Suprapubic skin (tissue), 4 donors: ENCODE results near the gene ANKUB1. TPM values are rescaled to one million over a fixed set of nuclear protein-coding genes. Genes with fewer than 3 reads are reported as not detected.

Experiments used
- DNase-seq, 2 donors: peaks; one replicate each; pipeline ENCODE4 v3.0.0-alpha.2; 2019; ENCODE audit warnings: low spot score in 2 of 2
- H3K27ac ChIP-seq: fragments of 200-600 bp; sonication (generic); one replicate; pipeline ENCODE4 v1.5.1; 2019
- H3K27me3 ChIP-seq: fragments of 200-600 bp; sonication (generic); one replicate; pipeline ENCODE4 v1.5.1; 2019
- H3K36me3 ChIP-seq: fragments of 200-600 bp; sonication (generic); one replicate; pipeline ENCODE4 v1.5.1; 2019
- H3K4me1 ChIP-seq: fragments of 200-600 bp; sonication (generic); one replicate; pipeline ENCODE4 v1.5.1; 2019
- H3K4me3 ChIP-seq: fragments of 200-600 bp; sonication (generic); one replicate; pipeline ENCODE4 v1.5.1; 2019; ENCODE audit warnings: mild to moderate bottlenecking
- H3K9me3 ChIP-seq: fragments of 200-600 bp; sonication (generic); one replicate; pipeline ENCODE4 v1.5.1; 2019
- CTCF ChIP-seq, 2 donors: fragments of 200-600 bp in 1 of 2; fragments of 450-650 bp in 1 of 2; sonication (generic) in 1 of 2; IDR thresholded peaks; one replicate each; pipeline ENCODE4 v1.5.1; 2016 to 2019; ENCODE audit warnings: antibody characterized with exemption in 2 of 2, mild to moderate bottlenecking in 1 of 2, moderate library complexity in 1 of 2
- EP300 ChIP-seq: sonication (generic); formaldehyde crosslinking; IDR thresholded peaks from one replicate; pipeline ENCODE4 v1.6.1; 2017; ENCODE audit warnings: antibody characterized with exemption
- POLR2A ChIP-seq, 2 donors: fragments of 450-650 bp; IDR thresholded peaks; one replicate each; pipeline ENCODE4 v1.6.1; 2017; ENCODE audit warnings: antibody characterized with exemption in 2 of 2, mild to moderate bottlenecking in 2 of 2, moderate library complexity in 2 of 2
- POLR2AphosphoS5 ChIP-seq, 3 donors: sonication (generic); formaldehyde crosslinking; IDR thresholded peaks; one replicate each; pipeline ENCODE4 v1.6.1; 2017; ENCODE audit warnings: antibody characterized with exemption in 3 of 3
- WGBS: methylation state at CpG from one replicate; pipeline ENCODE4 v1.1.5; 2018; 5-methylcytosine and 5-hydroxymethylcytosine counted together
- total RNA-seq, 4 donors: library from RNA; depleted of rRNA; stranded (reverse); fragments of >200 nt; gene quantifications; one replicate each; pipeline ENCODE4 v1.1.0, GENCODE V29; 2016

ANKUB1 gene
- total RNA-seq, 4 donors from 2014 or later = not detected

- H3K4me1 ChIP-seq = peaks cover 56% of the 10 kb centered on the region
- peak in 2 of 3 donors; percentile 19 to 84 for TF ChIP-seq POLR2AphosphoS5 (IDR thresholded peaks at IDR 0.05)
- peak; percentile 63 to 81 for TF ChIP-seq POLR2A (IDR thresholded peaks at IDR 0.05)
- TF ChIP-seq EP300 = no peak
- TF ChIP-seq CTCF (IDR thresholded peaks at IDR 0.05) = no peak
- DNase-seq = peak; percentile 98 to 99
- H3K27me3 ChIP-seq = no peaks in the 10 kb centered on the region
- H3K36me3 ChIP-seq = no peaks in the 10 kb centered on the region
- H3K4me3 ChIP-seq = peak within 1 kb of the TSS; percentile 85
- no peaks in the 10 kb centered on the region for H3K9me3 ChIP-seq
- H3K27ac ChIP-seq = peak within 1 kb of the TSS; percentile 100
- WGBS = 0% methylated on average over 7 of the region's 56 CpGs
Observed at GRCh38 chr3:149812606-149813366, 20.4 kb upstream of the ANKUB1 start, which contains the start of gene RNF13. TSS of gene RNF13 (plus strand) at chr3:149813215. CDS start at chr3:149846027, 32,812 bp downstream.

- no peaks in the 10 kb centered on the region for H3K36me3 ChIP-seq
- H3K27me3 ChIP-seq = no peaks in the 10 kb centered on the region
- 13% methylated on average over 13 of the region's 13 CpGs for WGBS
- H3K9me3 ChIP-seq = no peaks in the 10 kb centered on the region
- H3K27ac ChIP-seq = peak overlapping the region; percentile 100
- no peak for DNase-seq
- peak overlapping the region; percentile 85 for H3K4me3 ChIP-seq
- H3K4me1 ChIP-seq = peaks cover 50% of the 10 kb centered on the region
- TF ChIP-seq EP300 (no peak), POLR2A (IDR thresholded peaks at IDR 0.05) (no peak), POLR2AphosphoS5 (IDR thresholded peaks at IDR 0.05) (peak in 1 of 3 donors; percentile 20), CTCF (IDR thresholded peaks at IDR 0.05) (no peak)
Observed at GRCh38 chr3:149812165-149812605, 19.8 kb upstream of the ANKUB1 start.

GRCh38 chr3:149810846-149811245, 18.5 kb upstream of the ANKUB1 start:
- no peak for DNase-seq
- 70% methylated on average over 2 of the region's 2 CpGs for WGBS
- H3K27me3 ChIP-seq = no peaks in the 10 kb centered on the region
- no peaks in the 10 kb centered on the region for H3K36me3 ChIP-seq
- H3K9me3 ChIP-seq = no peaks in the 10 kb centered on the region
- H3K27ac ChIP-seq = no peak overlapping the region
- H3K4me1 ChIP-seq = peaks cover 36% of the 10 kb centered on the region
- TF ChIP-seq EP300 = no peak
- no peak for TF ChIP-seq POLR2AphosphoS5 (IDR thresholded peaks at IDR 0.05)
- no peak for TF ChIP-seq POLR2A (IDR thresholded peaks at IDR 0.05)
- TF ChIP-seq CTCF (IDR thresholded peaks at IDR 0.05) = no peak
- no peak overlapping the region for H3K4me3 ChIP-seq

GRCh38 chr3:149809699-149810098, 17.3 kb upstream of the ANKUB1 start:
- Histone ChIP-seq H3K9me3 (no peaks in the 10 kb centered on the region), H3K4me3 (no peak overlapping the region), H3K27ac (no peak overlapping the region), H3K36me3 (no peaks in the 10 kb centered on the region), H3K27me3 (no peaks in the 10 kb centered on the region), H3K4me1 (peaks cover 25% of the 10 kb centered on the region)
- no peak for DNase-seq
- TF ChIP-seq POLR2AphosphoS5 (IDR thresholded peaks at IDR 0.05) (no peak), CTCF (IDR thresholded peaks at IDR 0.05) (no peak)

- Histone ChIP-seq H3K27ac (no peak overlapping the region), H3K4me1 (peaks cover 14% of the 10 kb centered on the region), H3K4me3 (no peak overlapping the region), H3K36me3 (no peaks in the 10 kb centered on the region), H3K9me3 (no peaks in the 10 kb centered on the region), H3K27me3 (no peaks in the 10 kb centered on the region)
- TF ChIP-seq CTCF (IDR thresholded peaks at IDR 0.05) (peak; percentile 50 to 70), POLR2AphosphoS5 (IDR thresholded peaks at IDR 0.05) (no peak)
- WGBS = 31% methylated on average over 4 of the region's 4 CpGs
- peak in 1 of 2 donors; percentile 83 for DNase-seq
Observed at GRCh38 chr3:149808209-149808829, 16.0 kb upstream of the ANKUB1 start.
